IMR-90 (cell line): ENCODE results near the gene AURKA. TPM values are rescaled to one million over a fixed set of nuclear protein-coding genes. Genes with fewer than 3 reads are reported as not detected.

Experiments used
- ATAC-seq: fragments of 200-7000 bp; cut with Tn5 transposase; 2 replicates; pipeline ENCODE4 v1.9.1; 2020; ENCODE audit warnings: low read depth, mild to moderate bottlenecking, moderate library complexity
- BruUV-seq: library from RNA; stranded (reverse); fragments of 400-500 nt; replicated peaks from 2 replicates; lab custom pipeline; 2021; lab: Mats Ljungman, UMichigan
- CTCF ChIA-PET: fragments of 300-600 bp; formaldehyde crosslinking; extraction: SDS; loops from one replicate; lab custom pipeline; 2021; ENCODE audit warnings: antibody characterized with exemption; lab: Yijun Ruan, JAX
- POLR2A ChIA-PET: fragments of 300-600 bp; sonication (Branson Sonifier 250); formaldehyde crosslinking; loops from one replicate; lab custom pipeline; 2022; ENCODE audit warnings: antibody characterized with exemption; ENCODE audit not compliant: unreplicated experiment; lab: Charles Lee
- DNase-seq: peaks from one replicate; pipeline ENCODE4 v3.0.0; 2013
- H2AFZ ChIP-seq: replicated peaks from 2 replicates; pipeline ENCODE3; 2013; ENCODE audit warnings: low read length, mild to moderate bottlenecking; ENCODE audit not compliant: poor library complexity
- H2AK5ac ChIP-seq: 2 replicates; pipeline ENCODE4 v1.6.1; 2013; ENCODE audit warnings: low read depth, low read length, inconsistent platforms
- H2AK9ac ChIP-seq: replicated peaks from 2 replicates; pipeline ENCODE3; 2013; ENCODE audit warnings: mild to moderate bottlenecking, low read depth, low read length, moderate library complexity; ENCODE audit not compliant: poor library complexity
- H2BK120ac ChIP-seq: 2 replicates; pipeline ENCODE4 v1.6.1; 2013; ENCODE audit warnings: low read depth, low read length, inconsistent platforms
- H2BK15ac ChIP-seq: 3 replicates; pipeline ENCODE4 v1.6.1; 2013; ENCODE audit warnings: low read depth, low read length, inconsistent platforms
- H2BK20ac ChIP-seq: 2 replicates; pipeline ENCODE4 v1.6.1; 2013; ENCODE audit warnings: low read depth, mild to moderate bottlenecking, inconsistent platforms, low read length, moderate library complexity
- H2BK5ac ChIP-seq: 2 replicates; pipeline ENCODE4 v1.6.1; 2013; ENCODE audit warnings: mild to moderate bottlenecking, low read depth, low read length, inconsistent platforms; ENCODE audit not compliant: poor library complexity, severe bottlenecking
- H3K14ac ChIP-seq: replicated peaks from 2 replicates; pipeline ENCODE4 v1.6.1; 2013; ENCODE audit warnings: low read depth, low read length, inconsistent platforms
- H3K18ac ChIP-seq: 2 replicates; pipeline ENCODE4 v1.6.1; 2013; ENCODE audit warnings: low read depth, low read length, control low read depth
- H3K23ac ChIP-seq: 2 replicates; pipeline ENCODE4 v1.6.1; 2013; ENCODE audit warnings: low read depth, low read length, inconsistent platforms
- H3K27ac ChIP-seq: 2 replicates; pipeline ENCODE4 v1.5.1; 2013; ENCODE audit warnings: mild to moderate bottlenecking, control low read depth, low read length; ENCODE audit not compliant: insufficient read depth
- H3K27me3 ChIP-seq: 2 replicates; pipeline ENCODE4 v1.6.1; 2013; ENCODE audit warnings: low read length; ENCODE audit not compliant: control insufficient read depth, insufficient read depth
- H3K36me3 ChIP-seq: 2 replicates; pipeline ENCODE4 v1.6.1; 2013; ENCODE audit warnings: low read length, mixed read lengths; ENCODE audit not compliant: control insufficient read depth, insufficient read depth
- H3K4ac ChIP-seq: 2 replicates; pipeline ENCODE4 v1.6.1; 2013; ENCODE audit warnings: low read depth, low read length, inconsistent platforms
- H3K4me1 ChIP-seq: 2 replicates; pipeline ENCODE4 v1.6.1; 2013; ENCODE audit warnings: low read length, mixed read lengths; ENCODE audit not compliant: control insufficient read depth, insufficient read depth
- H3K4me2 ChIP-seq: 2 replicates; pipeline ENCODE4 v1.6.1; 2013; ENCODE audit warnings: low read depth, mild to moderate bottlenecking, control low read depth, low read length, moderate library complexity
- H3K4me3 ChIP-seq: 2 replicates; pipeline ENCODE4 v1.5.1; 2013; ENCODE audit warnings: low read depth, mild to moderate bottlenecking, control low read depth, low read length, moderate library complexity; ENCODE audit not compliant: insufficient read depth
- H3K56ac ChIP-seq: 2 replicates; pipeline ENCODE4 v1.6.1; 2013; ENCODE audit warnings: low read length, inconsistent platforms; ENCODE audit not compliant: insufficient read depth; ENCODE audit errors: extremely low read depth
- H3K79me1 ChIP-seq, 2 experiments: 2 replicates each; pipeline ENCODE4 v1.6.1; 2013; ENCODE audit warnings: low read length in 2 of 2, inconsistent platforms in 1 of 2, low read depth in 1 of 2
- H3K9ac ChIP-seq: 2 replicates; pipeline ENCODE4 v1.6.1; 2013; ENCODE audit warnings: low read depth, low read length, control low read depth
- H3K9me1 ChIP-seq: 2 replicates; pipeline ENCODE4 v1.6.1; 2013; ENCODE audit warnings: low read length, inconsistent platforms; ENCODE audit not compliant: insufficient read depth
- H3K9me3 ChIP-seq: 2 replicates; pipeline ENCODE4 v1.6.1; 2013; ENCODE audit warnings: low read length; ENCODE audit not compliant: control insufficient read depth, insufficient read depth
- H4K20me1 ChIP-seq: 2 replicates; pipeline ENCODE4 v1.6.1; 2013; ENCODE audit warnings: low read length, inconsistent platforms; ENCODE audit not compliant: insufficient read depth
- H4K5ac ChIP-seq: 2 replicates; pipeline ENCODE4 v1.6.1; 2013; ENCODE audit warnings: mild to moderate bottlenecking, low read depth, low read length, control low read depth
- H4K8ac ChIP-seq, 2 experiments: 2 replicates each; pipeline ENCODE4 v1.6.1; 2013; ENCODE audit warnings: low read depth in 2 of 2, low read length in 2 of 2, control low read depth in 1 of 2, inconsistent platforms in 1 of 2
- H4K91ac ChIP-seq: 2 replicates; pipeline ENCODE4 v1.6.1; 2013; ENCODE audit warnings: low read depth, low read length, inconsistent platforms; ENCODE audit not compliant: insufficient read depth
- BHLHE40 ChIP-seq: fragments of 150-350 bp; IDR thresholded peaks from 2 replicates; pipeline ENCODE4 v1.6.1; 2016; ENCODE audit warnings: mild to moderate bottlenecking, low read depth, low read length
- CEBPB ChIP-seq: IDR thresholded peaks from 2 replicates; pipeline ENCODE4 v1.6.1; 2012; ENCODE audit warnings: low read depth, low read length, improper control_type of control experiment
- CHD1 ChIP-seq: IDR thresholded peaks from 2 replicates; pipeline ENCODE4 v1.6.1; 2012; ENCODE audit warnings: low read depth, low read length, improper control_type of control experiment
- FOS ChIP-seq: fragments of 150-350 bp; IDR thresholded peaks from 2 replicates; pipeline ENCODE4 v1.6.1; 2016; ENCODE audit warnings: low read depth, low read length
- MAFK ChIP-seq: IDR thresholded peaks from 2 replicates; pipeline ENCODE4 v1.6.1; 2012; ENCODE audit warnings: low read depth, low read length, improper control_type of control experiment
- MAZ ChIP-seq: IDR thresholded peaks from 2 replicates; pipeline ENCODE4 v1.6.1; 2012; ENCODE audit warnings: low read depth, mild to moderate bottlenecking, low read length, improper control_type of control experiment, moderate library complexity, borderline replicate concordance
- POLR2A ChIP-seq: IDR thresholded peaks from 2 replicates; pipeline ENCODE4 v1.6.1; 2012; ENCODE audit warnings: mild to moderate bottlenecking, low read depth, low read length
- RAD21 ChIP-seq: IDR thresholded peaks from 2 replicates; pipeline ENCODE4 v1.6.1; 2012; ENCODE audit warnings: low read length, improper control_type of control experiment
- RCOR1 ChIP-seq: IDR thresholded peaks from 2 replicates; pipeline ENCODE4 v1.6.1; 2012; ENCODE audit warnings: mild to moderate bottlenecking, low read length, improper control_type of control experiment; ENCODE audit not compliant: insufficient replicate concordance
- SMC3 ChIP-seq: fragments of 150-350 bp; IDR thresholded peaks from 2 replicates; pipeline ENCODE4 v1.6.1; 2016; ENCODE audit warnings: low read depth, mild to moderate bottlenecking, antibody characterized with exemption, low read length, moderate library complexity
- WGBS, 2 experiments: methylation state at CpG; one replicate each; pipeline versions ENCODE4 v1.1.5 to v1.1.7; 2013; ENCODE audit warnings: missing lambda C conversion rate in 2 of 2; ENCODE audit not compliant: insufficient read length in 1 of 2; ENCODE audit errors: extremely low coverage in 2 of 2; 5-methylcytosine and 5-hydroxymethylcytosine counted together
- dilution Hi-C: fragments of 300-500 bp; cut with HindIII; formaldehyde crosslinking; loops from one replicate; pipeline ENCODE4 v1.14.3; 2018; ENCODE audit warnings: low sequenced_read_pairs; ENCODE audit not compliant: unreplicated experiment
- in situ Hi-C: fragments of 300-500 bp; cut with MboI; formaldehyde crosslinking; loops from 3 replicates; pipeline ENCODE4 v1.14.3; 2019; ENCODE audit warnings: low sequenced_read_pairs, inconsistent platforms, mixed read lengths
- intact Hi-C: fragments of 100-400 bp; cut with micrococcal nuclease; formaldehyde crosslinking; loops from 2 replicates; pipeline ENCODE4 v1.10.0; 2022
- polyA plus RNA-seq, 3 experiments: library from polyadenylated mRNA; depleted of rRNA; stranded (reverse); fragments of >200 nt; gene quantifications; 2 replicates each; pipeline ENCODE4 v1.2.3, GENCODE V29; 2012; ENCODE audit warnings: low replicate concordance in 1 of 3
- total RNA-seq: library from RNA; depleted of rRNA; stranded (reverse); fragments of >200 nt; gene quantifications from 2 replicates; pipeline ENCODE4 v1.2.3, GENCODE V29; 2012
- TF ChIP-seq, protein P1 (sequence below): fragments of 150-350 bp; IDR thresholded peaks from 2 replicates; pipeline ENCODE4 v1.6.1; 2016; ENCODE audit warnings: low read depth, mild to moderate bottlenecking, low read length, moderate library complexity, borderline replicate concordance
- TF ChIP-seq, protein P2 (sequence below): conservative IDR thresholded peaks from 2 replicates; pipeline ENCODE4 v1.5.1; 2012; ENCODE audit warnings: mild to moderate bottlenecking, low read depth, low read length, improper control_type of control experiment
- TF ChIP-seq, protein P3 (sequence below): fragments of 150-350 bp; IDR thresholded peaks from 2 replicates; pipeline ENCODE4 v1.6.1; 2017; ENCODE audit warnings: mild to moderate bottlenecking, antibody characterized with exemption, low read length, low read depth

AURKA gene
- total and polyA plus RNA-seq, 2 of the 4 experiments (the other 2 are of a cell fraction) = 68.0 to 83.3 TPM

DNA sequence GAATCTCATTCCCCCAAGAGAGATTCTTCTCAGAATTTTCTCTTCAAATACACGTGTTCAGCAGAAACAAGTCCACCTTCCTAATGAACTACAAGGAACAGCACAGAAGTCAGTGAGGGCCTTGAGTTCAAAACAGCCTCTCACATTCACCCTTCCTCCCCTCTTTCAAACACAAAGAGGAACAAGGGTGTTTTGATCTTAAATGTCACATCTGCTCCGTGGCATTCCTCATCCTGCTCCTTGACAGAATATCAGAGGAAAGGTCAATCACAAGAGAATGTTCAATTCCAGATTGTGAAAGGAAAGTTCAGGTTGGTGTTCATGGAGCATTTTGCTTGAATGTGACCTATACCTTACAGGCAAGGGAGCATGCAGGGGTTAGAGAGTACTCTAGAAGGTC, 68.8 kb downstream of the AURKA start:
- H3K27me3 ChIP-seq = no peaks in the 10 kb centered on the region
- H3K4me2 ChIP-seq = no peak overlapping the region
- H3K9ac ChIP-seq = no peak overlapping the region
- DNase-seq = no peak
- H3K4ac ChIP-seq = no peak overlapping the region
- H4K8ac ChIP-seq = no peak overlapping the region
- no peak overlapping the region for H4K5ac ChIP-seq
- dilution Hi-C loops (no loop called here), intact Hi-C loops (no loop called here), in situ Hi-C loops (no loop called here)
- H3K27ac ChIP-seq = no peak overlapping the region
- no peak overlapping the region for H3K18ac ChIP-seq
- H4K91ac ChIP-seq = no peak overlapping the region
- TF ChIP-seq, protein P1, sequence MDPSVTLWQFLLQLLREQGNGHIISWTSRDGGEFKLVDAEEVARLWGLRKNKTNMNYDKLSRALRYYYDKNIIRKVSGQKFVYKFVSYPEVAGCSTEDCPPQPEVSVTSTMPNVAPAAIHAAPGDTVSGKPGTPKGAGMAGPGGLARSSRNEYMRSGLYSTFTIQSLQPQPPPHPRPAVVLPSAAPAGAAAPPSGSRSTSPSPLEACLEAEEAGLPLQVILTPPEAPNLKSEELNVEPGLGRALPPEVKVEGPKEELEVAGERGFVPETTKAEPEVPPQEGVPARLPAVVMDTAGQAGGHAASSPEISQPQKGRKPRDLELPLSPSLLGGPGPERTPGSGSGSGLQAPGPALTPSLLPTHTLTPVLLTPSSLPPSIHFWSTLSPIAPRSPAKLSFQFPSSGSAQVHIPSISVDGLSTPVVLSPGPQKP = no peak
- TF ChIP-seq, protein P2, sequence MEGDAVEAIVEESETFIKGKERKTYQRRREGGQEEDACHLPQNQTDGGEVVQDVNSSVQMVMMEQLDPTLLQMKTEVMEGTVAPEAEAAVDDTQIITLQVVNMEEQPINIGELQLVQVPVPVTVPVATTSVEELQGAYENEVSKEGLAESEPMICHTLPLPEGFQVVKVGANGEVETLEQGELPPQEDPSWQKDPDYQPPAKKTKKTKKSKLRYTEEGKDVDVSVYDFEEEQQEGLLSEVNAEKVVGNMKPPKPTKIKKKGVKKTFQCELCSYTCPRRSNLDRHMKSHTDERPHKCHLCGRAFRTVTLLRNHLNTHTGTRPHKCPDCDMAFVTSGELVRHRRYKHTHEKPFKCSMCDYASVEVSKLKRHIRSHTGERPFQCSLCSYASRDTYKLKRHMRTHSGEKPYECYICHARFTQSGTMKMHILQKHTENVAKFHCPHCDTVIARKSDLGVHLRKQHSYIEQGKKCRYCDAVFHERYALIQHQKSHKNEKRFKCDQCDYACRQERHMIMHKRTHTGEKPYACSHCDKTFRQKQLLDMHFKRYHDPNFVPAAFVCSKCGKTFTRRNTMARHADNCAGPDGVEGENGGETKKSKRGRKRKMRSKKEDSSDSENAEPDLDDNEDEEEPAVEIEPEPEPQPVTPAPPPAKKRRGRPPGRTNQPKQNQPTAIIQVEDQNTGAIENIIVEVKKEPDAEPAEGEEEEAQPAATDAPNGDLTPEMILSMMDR = no peak
- TF ChIP-seq MAFK (no peak), MAZ (no peak), FOS (no peak), RAD21 (no peak), RCOR1 (no peak), SMC3 (no peak), CEBPB (no peak), CHD1 (no peak), POLR2A (no peak), BHLHE40 (no peak)
- TF ChIP-seq, protein P3, sequence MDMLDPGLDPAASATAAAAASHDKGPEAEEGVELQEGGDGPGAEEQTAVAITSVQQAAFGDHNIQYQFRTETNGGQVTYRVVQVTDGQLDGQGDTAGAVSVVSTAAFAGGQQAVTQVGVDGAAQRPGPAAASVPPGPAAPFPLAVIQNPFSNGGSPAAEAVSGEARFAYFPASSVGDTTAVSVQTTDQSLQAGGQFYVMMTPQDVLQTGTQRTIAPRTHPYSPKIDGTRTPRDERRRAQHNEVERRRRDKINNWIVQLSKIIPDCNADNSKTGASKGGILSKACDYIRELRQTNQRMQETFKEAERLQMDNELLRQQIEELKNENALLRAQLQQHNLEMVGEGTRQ = no peak
- no peaks in the 10 kb centered on the region for H3K4me1 ChIP-seq
- no peaks in the 10 kb centered on the region for H3K36me3 ChIP-seq
- no peak overlapping the region for H2BK15ac ChIP-seq
- no peaks in the 10 kb centered on the region for H4K20me1 ChIP-seq
- H2AK9ac ChIP-seq = no peak overlapping the region
- H3K56ac ChIP-seq = no peak overlapping the region
- no peaks in the 10 kb centered on the region for H3K79me1 ChIP-seq
- no peaks in the 10 kb centered on the region for H3K9me3 ChIP-seq
- H2AFZ ChIP-seq = no peak overlapping the region
- H3K14ac ChIP-seq = no peak overlapping the region
- H2BK120ac ChIP-seq = no peak overlapping the region
- no peaks in the 10 kb centered on the region for H3K9me1 ChIP-seq
- no peak overlapping the region for H3K4me3 ChIP-seq
- CTCF ChIA-PET = no interaction called here
- no CpG with 5 or more reads among the region's 2 CpGs for WGBS, 2 experiments
- no peak overlapping the region for H2BK5ac ChIP-seq
- POLR2A ChIA-PET = no interaction called here
- H2BK20ac ChIP-seq = no peak overlapping the region
- no TSS peak for BruUV-seq
- no peak for ATAC-seq
- H2AK5ac ChIP-seq = no peak overlapping the region
- H3K23ac ChIP-seq = no peak overlapping the region
